SJCRH30 (cell line): ENCODE measurements around the gene CTXND1. TPM values are rescaled to one million over a fixed set of nuclear protein-coding genes. Genes with fewer than 3 reads are reported as not detected.
A peak's percentile ranks its signal among the peaks of the same experiment; 100 is the strongest.
"Not testable (repeated sequence)": the region's sequence is repeated elsewhere in the genome, so short reads cannot be mapped to it uniquely, and the experiment has no call there.

Experiments used
- DNase-seq, 2 experiments: peaks; one replicate each; pipeline ENCODE4 v3.0.0-alpha.2; 2015 to 2020
- H3K27ac ChIP-seq: fragments of 250-450 bp; sonication (Bioruptor Pico); 2 replicates; pipeline ENCODE4 v1.5.1; 2020; ENCODE audit warnings: mild to moderate bottlenecking, moderate library complexity
- H3K27me3 ChIP-seq: fragments of 250-450 bp; sonication (Bioruptor Pico); 2 replicates; pipeline ENCODE4 v1.5.1; 2020; ENCODE audit warnings: mild to moderate bottlenecking, moderate library complexity
- H3K36me3 ChIP-seq: fragments of 250-450 bp; sonication (Bioruptor Pico); 2 replicates; pipeline ENCODE4 v1.5.1; 2020; ENCODE audit warnings: mild to moderate bottlenecking, moderate library complexity
- H3K4me1 ChIP-seq: fragments of 250-450 bp; sonication (Bioruptor Pico); 2 replicates; pipeline ENCODE4 v1.5.1; 2020; ENCODE audit warnings: mild to moderate bottlenecking, moderate library complexity
- H3K4me3 ChIP-seq: fragments of 250-450 bp; sonication (Bioruptor Pico); 2 replicates; pipeline ENCODE4 v1.5.1; 2020; ENCODE audit warnings: mild to moderate bottlenecking, moderate library complexity
- H3K9me3 ChIP-seq: fragments of 250-450 bp; sonication (Bioruptor Pico); replicated peaks from 2 replicates; pipeline ENCODE4 v1.5.1; 2020; ENCODE audit warnings: mild to moderate bottlenecking, moderate library complexity
- total RNA-seq: library from RNA; depleted of rRNA; stranded (reverse); fragments of >200 nt; shearing (Covaris generic); gene quantifications from 2 replicates; pipeline ENCODE4 v1.2.3, GENCODE V29; 2014; rRNA removed

The CTXND1 gene
- 0.10 TPM in 2 replicates for total RNA-seq

DNA sequence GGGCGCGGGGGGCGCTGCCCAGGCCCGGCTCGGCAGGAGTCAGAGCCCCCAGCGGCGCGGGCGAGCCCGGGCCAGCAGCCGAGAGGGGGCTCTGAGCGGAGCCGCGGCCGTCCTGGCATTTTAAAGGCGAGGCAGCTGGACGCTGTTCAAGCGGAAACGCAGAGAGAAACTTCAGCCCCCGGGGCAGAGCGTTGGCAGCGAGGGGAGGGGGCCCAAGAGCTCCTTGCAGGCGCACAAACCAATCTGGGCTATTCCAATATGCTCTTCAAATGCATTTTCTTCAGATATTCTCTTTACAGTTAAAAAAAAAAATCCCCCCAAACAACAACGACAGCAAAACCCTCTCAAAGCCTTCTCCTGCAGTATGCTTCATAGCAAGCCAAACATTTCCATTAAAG lies at the start of gene CTXND1:
CTXND1 (minus strand) TSS at position 93 of the 398 bp plus-strand sequence. CDS start 50,264 bp downstream, outside the sequence.
- no peak within 1 kb of the TSS for H3K27ac ChIP-seq
- H3K27me3 ChIP-seq = peaks cover 14% of the 10 kb centered on the region
- DNase-seq = peak; percentile 31 to 54
- no peaks in the 10 kb centered on the region for H3K4me1 ChIP-seq
- H3K4me3 ChIP-seq = peak within 1 kb of the TSS; percentile 42
- no peaks in the 10 kb centered on the region for H3K36me3 ChIP-seq
- no peaks in the 10 kb centered on the region for H3K9me3 ChIP-seq

DNA sequence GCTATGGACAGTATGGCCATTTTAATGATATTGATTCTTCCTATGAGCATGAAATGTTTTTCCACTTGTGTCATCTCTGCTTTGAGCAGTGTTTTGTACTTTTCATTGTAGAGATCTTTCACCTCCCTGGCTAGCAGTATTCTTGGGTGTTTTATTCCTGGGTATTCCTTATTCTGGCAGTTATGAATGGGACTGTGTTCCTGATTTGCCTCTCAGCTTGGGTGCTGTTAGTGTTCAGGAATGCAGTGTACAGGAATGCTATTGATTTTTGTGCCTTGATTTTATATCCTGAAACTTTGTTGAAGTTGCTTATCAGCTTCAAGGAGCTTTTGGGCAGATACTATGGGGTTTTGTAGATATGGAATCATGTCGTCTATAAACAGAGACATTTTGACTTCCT lies 49.5 kb upstream of the CTXND1 start:
- Histone ChIP-seq H3K27me3 (no peaks in the 10 kb centered on the region), H3K9me3 (no peaks in the 10 kb centered on the region), H3K36me3 (no peaks in the 10 kb centered on the region), H3K4me1 (no peaks in the 10 kb centered on the region), H3K4me3 (no peak overlapping the region), H3K27ac (no peak overlapping the region)
- no peak for DNase-seq

DNA sequence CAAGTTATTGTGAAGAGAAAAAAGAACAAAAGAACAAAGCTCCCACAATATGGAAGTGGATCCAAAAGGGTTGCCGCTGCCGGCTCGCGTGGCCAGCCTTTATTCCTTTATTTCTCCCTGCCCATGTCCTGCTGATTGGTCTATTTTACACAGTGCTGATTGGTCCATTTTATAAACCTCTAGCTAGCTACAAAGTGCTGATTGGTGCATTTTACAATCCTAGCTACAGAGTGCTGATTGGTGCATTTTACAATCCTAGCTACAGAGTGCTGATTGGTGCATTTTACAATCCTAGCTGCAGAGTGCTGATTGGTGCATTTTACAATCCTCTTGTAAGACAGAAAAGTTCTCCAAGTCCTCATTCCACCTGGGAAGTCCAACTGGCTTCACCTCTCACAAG lies 43.8 kb upstream of the CTXND1 start:
- not testable (repeated sequence) for H3K9me3 ChIP-seq, H3K36me3 ChIP-seq, H3K4me3 ChIP-seq, DNase-seq, H3K27ac ChIP-seq, H3K27me3 ChIP-seq, H3K4me1 ChIP-seq

DNA sequence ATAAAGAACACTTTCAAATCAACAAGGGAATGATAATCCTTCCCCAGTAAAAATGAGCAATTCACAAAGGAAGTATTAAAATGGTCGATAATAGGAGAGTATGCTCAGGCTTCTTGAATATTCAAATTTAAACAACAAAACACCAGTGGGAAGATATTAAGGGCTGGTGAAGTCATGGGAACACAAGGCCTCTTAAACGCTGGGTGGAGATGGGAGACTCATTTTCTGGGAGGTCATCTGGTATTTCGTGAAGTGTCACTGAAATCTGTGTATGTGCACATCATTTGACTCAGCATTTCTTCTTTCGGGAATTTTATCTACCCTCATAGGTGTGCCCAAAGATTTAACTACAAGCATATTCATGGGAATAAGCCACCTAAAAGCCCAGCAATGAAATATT lies 40.1 kb upstream of the CTXND1 start:
- Histone ChIP-seq H3K4me1 (no peaks in the 10 kb centered on the region), H3K9me3 (no peaks in the 10 kb centered on the region)

DNA sequence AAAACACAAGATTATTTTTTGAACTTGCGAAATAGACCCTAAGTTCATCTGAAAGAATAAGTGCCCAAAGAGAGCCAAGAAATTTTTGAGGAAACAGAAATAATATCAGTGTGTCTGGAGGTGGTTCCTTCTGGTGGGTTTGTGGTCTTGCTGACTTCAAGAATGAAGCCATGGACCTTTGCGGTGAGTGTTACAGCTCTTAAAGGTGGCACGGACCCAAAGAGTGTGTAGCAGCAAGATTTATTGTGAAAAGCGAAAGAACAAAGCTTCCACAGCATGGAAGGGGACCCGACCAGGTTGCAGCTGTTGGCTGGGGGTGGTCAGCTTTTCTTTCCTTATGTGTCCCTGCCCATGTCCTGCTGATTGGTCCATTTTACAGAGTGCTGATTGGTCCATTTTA lies 38.9 kb upstream of the CTXND1 start:
- H3K4me1 ChIP-seq, H3K4me3 ChIP-seq, H3K36me3 ChIP-seq, H3K27me3 ChIP-seq, H3K27ac ChIP-seq, H3K9me3 ChIP-seq: not testable (repeated sequence)
- DNase-seq = peak in 1 of 2 experiments; percentile 14

More for the DNA sequence above, 40.1 kb upstream of the CTXND1 start:
- Histone ChIP-seq H3K36me3 (no peaks in the 10 kb centered on the region), H3K27me3 (no peaks in the 10 kb centered on the region), H3K4me3 (no peak overlapping the region), H3K27ac (no peak overlapping the region)
- DNase-seq = no peak

DNA sequence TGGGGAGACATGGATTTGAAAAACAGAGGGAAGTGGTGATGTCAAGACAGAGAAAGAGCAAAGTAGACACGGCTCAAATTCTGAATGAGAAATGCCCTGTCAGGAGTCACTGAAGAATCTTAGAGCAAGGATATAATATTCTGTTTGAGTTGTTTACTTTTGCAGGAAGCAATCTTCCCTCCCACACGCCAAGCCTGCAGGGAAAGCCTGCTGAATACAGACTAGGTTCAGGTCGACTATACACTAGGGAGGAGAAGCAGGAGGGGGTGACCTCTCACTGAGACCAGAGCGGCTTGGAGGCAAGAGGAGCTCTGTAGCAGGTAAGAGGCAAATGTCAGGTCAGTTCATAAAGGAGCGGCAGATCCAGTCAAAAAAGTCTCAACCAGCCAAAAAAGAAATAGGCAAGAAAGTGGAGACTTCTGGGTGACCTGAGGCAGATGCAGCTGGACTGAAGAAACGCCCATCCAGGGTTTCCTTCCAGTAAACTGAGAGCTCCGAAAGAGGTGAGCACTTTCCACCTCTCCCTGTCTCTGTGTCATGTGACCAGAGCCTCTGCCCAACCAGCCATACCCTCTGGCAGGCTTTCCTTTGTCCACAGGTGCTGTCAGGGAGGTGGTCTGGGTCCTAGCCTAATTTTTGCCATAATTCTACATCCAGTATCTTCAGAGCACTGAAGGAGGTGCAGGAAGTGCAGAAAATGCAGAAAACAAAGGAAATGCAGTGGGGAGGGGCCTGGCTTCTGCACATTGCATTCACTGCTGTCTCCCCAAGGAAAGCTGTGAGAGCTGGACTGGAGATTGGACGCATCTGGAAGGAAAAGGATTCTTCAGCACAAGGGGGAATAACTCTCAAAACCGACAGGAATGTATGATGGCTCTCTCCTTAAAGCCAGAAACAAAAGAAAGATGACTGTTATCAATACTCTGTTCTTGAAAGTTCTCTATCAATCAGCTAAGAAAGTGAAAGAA lies 37.8 kb upstream of the CTXND1 start:
- H3K9me3 ChIP-seq = no peaks in the 10 kb centered on the region
- no peak overlapping the region for H3K27ac ChIP-seq
- H3K4me1 ChIP-seq = no peaks in the 10 kb centered on the region
- no peaks in the 10 kb centered on the region for H3K27me3 ChIP-seq
- no peaks in the 10 kb centered on the region for H3K36me3 ChIP-seq
- H3K4me3 ChIP-seq = no peak overlapping the region
- DNase-seq = no peak

DNA sequence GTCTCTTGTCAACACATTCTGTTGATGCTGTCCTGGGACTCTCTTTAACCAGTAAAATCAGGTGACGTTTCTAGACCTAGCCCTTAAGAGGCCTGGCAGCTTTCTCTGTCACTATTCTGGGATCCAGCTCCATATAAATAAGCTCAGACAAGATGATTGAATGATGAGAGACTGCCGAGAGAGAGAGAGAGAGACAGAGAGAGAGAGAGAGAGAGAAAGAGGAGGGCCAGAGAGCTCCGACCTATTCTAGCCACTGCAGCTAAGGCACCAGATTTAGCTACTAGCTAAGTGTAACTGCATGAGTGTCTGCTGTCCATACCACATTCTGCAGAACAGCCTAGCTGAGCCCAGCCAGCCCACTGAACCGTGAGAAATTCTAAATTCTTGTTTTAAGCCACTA lies 36.1 kb upstream of the CTXND1 start:
- H3K27ac ChIP-seq = no peak overlapping the region
- no peaks in the 10 kb centered on the region for H3K9me3 ChIP-seq
- no peak overlapping the region for H3K4me3 ChIP-seq
- H3K27me3 ChIP-seq = no peaks in the 10 kb centered on the region
- H3K4me1 ChIP-seq = no peaks in the 10 kb centered on the region
- H3K36me3 ChIP-seq = no peaks in the 10 kb centered on the region
- DNase-seq = no peak

DNA sequence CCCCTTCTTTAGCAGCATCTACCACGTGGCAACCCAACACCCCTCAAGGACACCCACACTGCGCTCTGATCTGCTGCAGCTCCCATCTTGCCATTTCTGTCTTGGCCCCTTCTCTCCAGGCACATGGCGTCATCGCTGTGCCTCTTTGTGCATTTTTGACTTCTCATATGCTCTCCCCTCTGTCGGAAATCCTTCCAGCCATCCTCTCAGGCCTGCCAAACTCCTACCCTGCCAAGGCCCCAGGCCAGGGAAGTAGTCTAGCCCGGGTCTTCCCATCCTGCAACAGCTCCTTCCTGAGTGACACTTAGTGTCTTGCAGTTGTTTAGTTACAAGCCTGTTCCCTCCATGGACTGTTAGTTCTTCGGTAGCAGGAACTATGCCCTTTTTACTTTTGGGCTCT lies 34.0 kb upstream of the CTXND1 start:
- no peaks in the 10 kb centered on the region for H3K4me1 ChIP-seq
- DNase-seq = no peak
- H3K36me3 ChIP-seq = no peaks in the 10 kb centered on the region
- H3K27ac ChIP-seq = no peak overlapping the region
- no peaks in the 10 kb centered on the region for H3K9me3 ChIP-seq
- no peaks in the 10 kb centered on the region for H3K27me3 ChIP-seq
- no peak overlapping the region for H3K4me3 ChIP-seq

DNA sequence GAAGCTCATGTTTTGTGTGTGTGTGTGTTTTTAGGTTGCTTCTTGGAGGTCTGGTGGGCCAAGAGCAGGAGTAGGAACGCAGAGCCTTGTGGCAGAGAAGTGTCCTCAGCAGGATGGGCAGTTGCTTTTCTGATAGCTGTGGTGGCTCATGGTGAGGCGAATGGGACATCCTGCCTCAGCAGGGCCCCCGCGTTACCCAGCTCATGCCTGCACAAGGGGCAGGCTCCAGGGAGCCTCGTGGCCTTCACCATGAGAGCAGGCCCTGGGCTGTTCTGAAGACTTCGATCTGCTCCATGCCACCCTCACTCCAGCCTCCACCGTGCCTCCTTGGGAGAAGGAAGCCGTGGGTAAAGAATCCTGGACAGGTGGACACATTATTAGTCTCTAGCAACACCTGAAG lies 33.4 kb upstream of the CTXND1 start:
- DNase-seq = no peak
- H3K4me3 ChIP-seq = no peak overlapping the region
- H3K36me3 ChIP-seq = no peaks in the 10 kb centered on the region
- no peak overlapping the region for H3K27ac ChIP-seq
- H3K9me3 ChIP-seq = no peaks in the 10 kb centered on the region
- H3K27me3 ChIP-seq = no peaks in the 10 kb centered on the region
- no peaks in the 10 kb centered on the region for H3K4me1 ChIP-seq

DNA sequence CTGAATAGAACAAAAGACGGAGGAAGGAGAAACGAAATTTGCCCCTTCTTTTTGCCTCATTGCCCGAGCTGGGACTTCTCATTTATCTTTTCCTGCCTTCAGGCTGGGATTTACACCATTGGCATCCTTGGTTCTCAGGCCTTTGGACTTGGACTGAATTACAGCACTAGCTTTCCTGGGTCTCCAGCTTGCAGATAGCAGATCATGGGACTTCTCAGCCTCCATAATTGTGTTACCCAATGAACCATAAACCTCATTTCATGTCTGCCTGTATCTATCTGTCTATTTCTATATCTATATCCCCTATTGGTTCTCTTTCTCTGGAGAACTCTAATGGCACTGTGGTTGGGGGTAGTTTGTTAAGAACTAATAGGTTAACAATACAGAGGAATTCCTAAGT lies 31.5 kb upstream of the CTXND1 start:
- H3K36me3 ChIP-seq = no peaks in the 10 kb centered on the region
- no peak overlapping the region for H3K4me3 ChIP-seq
- H3K27me3 ChIP-seq = no peaks in the 10 kb centered on the region
- H3K27ac ChIP-seq = no peak overlapping the region
- no peaks in the 10 kb centered on the region for H3K4me1 ChIP-seq
- DNase-seq = no peak
- H3K9me3 ChIP-seq = no peaks in the 10 kb centered on the region

DNA sequence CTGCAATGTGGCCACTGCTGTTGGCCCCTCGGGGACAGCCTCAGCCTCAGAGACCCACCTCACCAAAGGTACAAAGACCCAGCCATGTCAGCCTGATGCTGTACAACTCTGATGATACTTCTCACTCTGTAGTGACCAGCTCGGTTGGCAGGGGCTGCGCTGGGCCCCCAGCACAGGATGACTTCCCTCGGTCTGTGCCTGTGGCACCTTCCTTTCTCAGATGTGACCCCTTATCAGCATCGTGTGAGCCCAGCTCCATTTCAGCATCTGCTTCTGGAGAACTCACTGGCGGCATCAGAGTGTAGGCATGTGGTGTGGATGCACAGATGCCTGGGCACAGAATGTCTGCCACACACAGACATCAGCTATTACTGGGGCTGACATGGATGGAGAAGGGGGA lies 25.1 kb upstream of the CTXND1 start:
- H3K27me3 ChIP-seq = no peaks in the 10 kb centered on the region
- no peaks in the 10 kb centered on the region for H3K4me1 ChIP-seq
- H3K4me3 ChIP-seq = no peak overlapping the region
- H3K36me3 ChIP-seq = no peaks in the 10 kb centered on the region
- no peak for DNase-seq
- no peak overlapping the region for H3K27ac ChIP-seq
- no peaks in the 10 kb centered on the region for H3K9me3 ChIP-seq

DNA sequence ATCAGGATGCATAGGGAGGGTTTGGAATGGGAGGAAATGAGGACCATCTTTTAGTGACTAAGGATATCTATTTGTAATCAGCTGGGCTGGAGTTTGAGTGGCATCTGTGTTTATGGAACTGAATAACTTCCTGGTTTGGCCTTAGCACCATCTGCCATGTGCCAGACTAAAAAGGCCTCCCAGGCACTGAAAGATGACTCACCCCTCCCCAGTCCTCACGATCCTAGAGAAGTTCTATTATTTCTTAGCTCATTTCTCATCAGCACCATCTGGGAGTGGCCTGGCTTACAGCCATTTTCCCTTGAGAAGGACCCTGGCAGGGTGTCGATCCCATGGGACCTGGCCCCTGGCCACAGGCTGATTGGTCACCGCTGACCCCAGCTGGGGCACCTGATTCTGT lies 23.9 kb upstream of the CTXND1 start:
- Histone ChIP-seq H3K4me3 (no peak overlapping the region), H3K9me3 (no peaks in the 10 kb centered on the region), H3K4me1 (no peaks in the 10 kb centered on the region), H3K27me3 (no peaks in the 10 kb centered on the region), H3K36me3 (no peaks in the 10 kb centered on the region), H3K27ac (no peak overlapping the region)
- peak in 1 of 2 experiments; percentile 5 for DNase-seq

DNA sequence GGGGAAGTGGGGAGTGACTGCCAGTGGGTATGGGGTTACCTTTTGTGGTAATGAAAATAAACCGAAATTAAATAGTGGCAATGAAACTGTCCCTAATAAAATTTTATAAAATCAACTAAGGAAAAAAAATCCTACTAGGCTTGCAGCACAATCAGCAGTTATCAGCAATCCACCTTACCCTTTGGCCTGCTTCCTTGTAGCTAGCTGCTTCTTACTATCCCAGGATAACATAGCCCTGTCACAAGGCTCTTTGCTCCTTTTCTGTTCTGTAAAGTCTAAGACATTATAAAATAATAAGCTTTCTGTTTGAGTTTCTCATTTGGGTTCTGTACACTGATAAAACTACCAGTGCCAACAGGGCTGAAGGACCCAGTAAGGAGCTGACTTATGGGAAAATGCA lies 23.0 kb upstream of the CTXND1 start:
- H3K27ac ChIP-seq = no peak overlapping the region
- DNase-seq = no peak
- no peaks in the 10 kb centered on the region for H3K27me3 ChIP-seq
- H3K4me1 ChIP-seq = no peaks in the 10 kb centered on the region
- H3K9me3 ChIP-seq = no peaks in the 10 kb centered on the region
- H3K36me3 ChIP-seq = no peaks in the 10 kb centered on the region
- H3K4me3 ChIP-seq = no peak overlapping the region

DNA sequence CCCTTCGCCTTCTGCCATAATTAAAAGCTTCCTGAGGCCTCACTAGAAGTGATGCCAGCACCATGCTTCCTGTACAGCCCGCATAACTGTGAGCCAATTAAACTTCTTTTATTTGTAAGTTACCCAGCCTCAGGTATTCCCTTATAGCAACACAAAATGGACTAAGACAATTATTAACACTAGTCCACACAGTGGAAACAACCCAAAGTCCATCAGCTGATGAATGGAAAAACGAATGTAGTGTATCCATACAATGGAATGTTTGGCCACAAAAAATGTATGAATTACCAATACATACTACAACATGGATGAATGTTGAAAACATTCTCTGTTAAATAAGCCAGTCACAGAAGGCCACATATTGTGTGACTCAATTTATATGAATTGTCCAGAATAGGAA lies 22.5 kb upstream of the CTXND1 start:
- no peak overlapping the region for H3K4me3 ChIP-seq
- no peak for DNase-seq
- no peaks in the 10 kb centered on the region for H3K9me3 ChIP-seq
- no peaks in the 10 kb centered on the region for H3K4me1 ChIP-seq
- H3K27ac ChIP-seq = no peak overlapping the region
- no peaks in the 10 kb centered on the region for H3K36me3 ChIP-seq
- H3K27me3 ChIP-seq = no peaks in the 10 kb centered on the region

DNA sequence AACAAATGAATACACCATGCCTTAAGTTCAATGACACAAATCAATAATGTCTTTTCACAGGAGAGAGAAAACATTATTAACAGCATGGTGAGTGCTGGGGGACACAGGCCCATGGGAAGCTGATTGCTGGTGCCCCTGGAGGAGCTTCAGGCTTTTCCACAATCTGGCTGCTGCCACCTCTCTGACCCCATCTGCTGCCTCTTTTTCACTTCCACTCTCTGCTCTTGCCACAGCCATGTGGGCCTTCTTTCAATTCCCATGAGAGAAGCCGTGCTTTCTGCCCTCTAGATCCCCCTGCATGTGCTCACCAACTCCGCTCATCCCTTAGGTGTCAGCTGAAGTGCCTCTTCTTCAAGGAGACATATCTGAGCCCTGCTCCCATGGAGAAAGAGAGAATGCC lies 21.0 kb upstream of the CTXND1 start:
- no peak overlapping the region for H3K27ac ChIP-seq
- H3K36me3 ChIP-seq = no peaks in the 10 kb centered on the region
- H3K4me3 ChIP-seq = no peak overlapping the region
- DNase-seq = no peak
- H3K27me3 ChIP-seq = no peaks in the 10 kb centered on the region
- H3K4me1 ChIP-seq = no peaks in the 10 kb centered on the region
- no peaks in the 10 kb centered on the region for H3K9me3 ChIP-seq

DNA sequence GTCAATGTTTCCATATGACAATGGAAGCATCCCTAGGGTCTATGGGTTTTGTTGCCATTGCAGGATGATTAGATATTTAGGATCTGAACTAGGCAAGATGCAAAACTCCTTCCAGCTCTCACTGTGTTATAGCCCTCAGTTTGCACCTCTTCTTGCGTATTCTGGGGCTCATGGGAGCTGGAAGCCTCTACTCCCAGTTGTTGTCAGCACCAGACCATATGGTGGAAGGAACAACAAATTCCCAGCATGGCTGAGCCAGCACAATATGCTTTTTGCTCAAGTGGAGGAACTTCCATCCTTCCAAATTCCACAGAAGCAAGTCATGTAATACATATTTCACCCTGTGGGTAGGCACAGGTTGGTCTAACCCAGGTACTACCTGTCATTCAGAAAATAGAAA lies 18.5 kb upstream of the CTXND1 start:
- Histone ChIP-seq H3K27ac (no peak overlapping the region), H3K4me1 (no peaks in the 10 kb centered on the region), H3K36me3 (no peaks in the 10 kb centered on the region), H3K27me3 (no peaks in the 10 kb centered on the region), H3K9me3 (no peaks in the 10 kb centered on the region), H3K4me3 (no peak overlapping the region)
- DNase-seq = no peak
